IMR-90 (cell line): ENCODE results near the gene CRHBP. TPM values are rescaled to one million over a fixed set of nuclear protein-coding genes. Genes with fewer than 3 reads are reported as not detected.

Source experiments
- ATAC-seq: fragments of 200-7000 bp; cut with Tn5 transposase; 2 replicates; pipeline ENCODE4 v1.9.1; 2020; ENCODE audit warnings: low read depth, mild to moderate bottlenecking, moderate library complexity
- BruUV-seq: library from RNA; stranded (reverse); fragments of 400-500 nt; replicated peaks from 2 replicates; lab custom pipeline; 2021; lab: Mats Ljungman, UMichigan
- CTCF ChIA-PET: fragments of 300-600 bp; formaldehyde crosslinking; extraction: SDS; loops from one replicate; lab custom pipeline; 2021; ENCODE audit warnings: antibody characterized with exemption; lab: Yijun Ruan, JAX
- POLR2A ChIA-PET: fragments of 300-600 bp; sonication (Branson Sonifier 250); formaldehyde crosslinking; loops from one replicate; lab custom pipeline; 2022; ENCODE audit warnings: antibody characterized with exemption; ENCODE audit not compliant: unreplicated experiment; lab: Charles Lee
- DNase-seq: peaks from one replicate; pipeline ENCODE4 v3.0.0; 2013
- H2AFZ ChIP-seq: replicated peaks from 2 replicates; pipeline ENCODE3; 2013; ENCODE audit warnings: low read length, mild to moderate bottlenecking; ENCODE audit not compliant: poor library complexity
- H2AK5ac ChIP-seq: 2 replicates; pipeline ENCODE4 v1.6.1; 2013; ENCODE audit warnings: low read depth, low read length, inconsistent platforms
- H2AK9ac ChIP-seq: replicated peaks from 2 replicates; pipeline ENCODE3; 2013; ENCODE audit warnings: mild to moderate bottlenecking, low read depth, low read length, moderate library complexity; ENCODE audit not compliant: poor library complexity
- H2BK120ac ChIP-seq: 2 replicates; pipeline ENCODE4 v1.6.1; 2013; ENCODE audit warnings: low read depth, low read length, inconsistent platforms
- H2BK15ac ChIP-seq: 3 replicates; pipeline ENCODE4 v1.6.1; 2013; ENCODE audit warnings: low read depth, low read length, inconsistent platforms
- H2BK20ac ChIP-seq: 2 replicates; pipeline ENCODE4 v1.6.1; 2013; ENCODE audit warnings: low read depth, mild to moderate bottlenecking, inconsistent platforms, low read length, moderate library complexity
- H2BK5ac ChIP-seq: 2 replicates; pipeline ENCODE4 v1.6.1; 2013; ENCODE audit warnings: mild to moderate bottlenecking, low read depth, low read length, inconsistent platforms; ENCODE audit not compliant: poor library complexity, severe bottlenecking
- H3K14ac ChIP-seq: replicated peaks from 2 replicates; pipeline ENCODE4 v1.6.1; 2013; ENCODE audit warnings: low read depth, low read length, inconsistent platforms
- H3K18ac ChIP-seq: 2 replicates; pipeline ENCODE4 v1.6.1; 2013; ENCODE audit warnings: low read depth, low read length, control low read depth
- H3K23ac ChIP-seq: 2 replicates; pipeline ENCODE4 v1.6.1; 2013; ENCODE audit warnings: low read depth, low read length, inconsistent platforms
- H3K27ac ChIP-seq: 2 replicates; pipeline ENCODE4 v1.5.1; 2013; ENCODE audit warnings: mild to moderate bottlenecking, control low read depth, low read length; ENCODE audit not compliant: insufficient read depth
- H3K27me3 ChIP-seq: 2 replicates; pipeline ENCODE4 v1.6.1; 2013; ENCODE audit warnings: low read length; ENCODE audit not compliant: control insufficient read depth, insufficient read depth
- H3K36me3 ChIP-seq: 2 replicates; pipeline ENCODE4 v1.6.1; 2013; ENCODE audit warnings: low read length, mixed read lengths; ENCODE audit not compliant: control insufficient read depth, insufficient read depth
- H3K4ac ChIP-seq: 2 replicates; pipeline ENCODE4 v1.6.1; 2013; ENCODE audit warnings: low read depth, low read length, inconsistent platforms
- H3K4me1 ChIP-seq: 2 replicates; pipeline ENCODE4 v1.6.1; 2013; ENCODE audit warnings: low read length, mixed read lengths; ENCODE audit not compliant: control insufficient read depth, insufficient read depth
- H3K4me2 ChIP-seq: 2 replicates; pipeline ENCODE4 v1.6.1; 2013; ENCODE audit warnings: low read depth, mild to moderate bottlenecking, control low read depth, low read length, moderate library complexity
- H3K4me3 ChIP-seq: 2 replicates; pipeline ENCODE4 v1.5.1; 2013; ENCODE audit warnings: low read depth, mild to moderate bottlenecking, control low read depth, low read length, moderate library complexity; ENCODE audit not compliant: insufficient read depth
- H3K56ac ChIP-seq: 2 replicates; pipeline ENCODE4 v1.6.1; 2013; ENCODE audit warnings: low read length, inconsistent platforms; ENCODE audit not compliant: insufficient read depth; ENCODE audit errors: extremely low read depth
- H3K79me1 ChIP-seq, 2 experiments: 2 replicates each; pipeline ENCODE4 v1.6.1; 2013; ENCODE audit warnings: low read length in 2 of 2, inconsistent platforms in 1 of 2, low read depth in 1 of 2
- H3K9ac ChIP-seq: 2 replicates; pipeline ENCODE4 v1.6.1; 2013; ENCODE audit warnings: low read depth, low read length, control low read depth
- H3K9me1 ChIP-seq: 2 replicates; pipeline ENCODE4 v1.6.1; 2013; ENCODE audit warnings: low read length, inconsistent platforms; ENCODE audit not compliant: insufficient read depth
- H3K9me3 ChIP-seq: 2 replicates; pipeline ENCODE4 v1.6.1; 2013; ENCODE audit warnings: low read length; ENCODE audit not compliant: control insufficient read depth, insufficient read depth
- H4K20me1 ChIP-seq: 2 replicates; pipeline ENCODE4 v1.6.1; 2013; ENCODE audit warnings: low read length, inconsistent platforms; ENCODE audit not compliant: insufficient read depth
- H4K5ac ChIP-seq: 2 replicates; pipeline ENCODE4 v1.6.1; 2013; ENCODE audit warnings: mild to moderate bottlenecking, low read depth, low read length, control low read depth
- H4K8ac ChIP-seq, 2 experiments: 2 replicates each; pipeline ENCODE4 v1.6.1; 2013; ENCODE audit warnings: low read depth in 2 of 2, low read length in 2 of 2, control low read depth in 1 of 2, inconsistent platforms in 1 of 2
- H4K91ac ChIP-seq: 2 replicates; pipeline ENCODE4 v1.6.1; 2013; ENCODE audit warnings: low read depth, low read length, inconsistent platforms; ENCODE audit not compliant: insufficient read depth
- BHLHE40 ChIP-seq: fragments of 150-350 bp; IDR thresholded peaks from 2 replicates; pipeline ENCODE4 v1.6.1; 2016; ENCODE audit warnings: mild to moderate bottlenecking, low read depth, low read length
- CEBPB ChIP-seq: IDR thresholded peaks from 2 replicates; pipeline ENCODE4 v1.6.1; 2012; ENCODE audit warnings: low read depth, low read length, improper control_type of control experiment
- CHD1 ChIP-seq: IDR thresholded peaks from 2 replicates; pipeline ENCODE4 v1.6.1; 2012; ENCODE audit warnings: low read depth, low read length, improper control_type of control experiment
- CTCF ChIP-seq: conservative IDR thresholded peaks from 2 replicates; pipeline ENCODE4 v1.5.1; 2012; ENCODE audit warnings: mild to moderate bottlenecking, low read depth, low read length, improper control_type of control experiment
- FOS ChIP-seq: fragments of 150-350 bp; IDR thresholded peaks from 2 replicates; pipeline ENCODE4 v1.6.1; 2016; ENCODE audit warnings: low read depth, low read length
- MXI1 ChIP-seq: IDR thresholded peaks from 2 replicates; pipeline ENCODE4 v1.6.1; 2012; ENCODE audit warnings: low read depth, mild to moderate bottlenecking, low read length, moderate library complexity, borderline replicate concordance
- NFE2L2 ChIP-seq: fragments of 150-350 bp; IDR thresholded peaks from 2 replicates; pipeline ENCODE4 v1.6.1; 2016; ENCODE audit warnings: low read depth, mild to moderate bottlenecking, low read length
- RAD21 ChIP-seq: IDR thresholded peaks from 2 replicates; pipeline ENCODE4 v1.6.1; 2012; ENCODE audit warnings: low read length, improper control_type of control experiment
- RCOR1 ChIP-seq: IDR thresholded peaks from 2 replicates; pipeline ENCODE4 v1.6.1; 2012; ENCODE audit warnings: mild to moderate bottlenecking, low read length, improper control_type of control experiment; ENCODE audit not compliant: insufficient replicate concordance
- RFX5 ChIP-seq: IDR thresholded peaks from 2 replicates; pipeline ENCODE4 v1.8.0; 2012; ENCODE audit warnings: low read depth, mild to moderate bottlenecking, low read length, moderate library complexity
- SMC3 ChIP-seq: fragments of 150-350 bp; IDR thresholded peaks from 2 replicates; pipeline ENCODE4 v1.6.1; 2016; ENCODE audit warnings: low read depth, mild to moderate bottlenecking, antibody characterized with exemption, low read length, moderate library complexity
- WGBS, 2 experiments: methylation state at CpG; one replicate each; pipeline versions ENCODE4 v1.1.5 to v1.1.7; 2013; ENCODE audit warnings: missing lambda C conversion rate in 2 of 2; ENCODE audit not compliant: insufficient read length in 1 of 2; ENCODE audit errors: extremely low coverage in 2 of 2; 5-methylcytosine and 5-hydroxymethylcytosine counted together
- dilution Hi-C: fragments of 300-500 bp; cut with HindIII; formaldehyde crosslinking; loops from one replicate; pipeline ENCODE4 v1.14.3; 2018; ENCODE audit warnings: low sequenced_read_pairs; ENCODE audit not compliant: unreplicated experiment
- in situ Hi-C: fragments of 300-500 bp; cut with MboI; formaldehyde crosslinking; loops from 3 replicates; pipeline ENCODE4 v1.14.3; 2019; ENCODE audit warnings: low sequenced_read_pairs, inconsistent platforms, mixed read lengths
- intact Hi-C: fragments of 100-400 bp; cut with micrococcal nuclease; formaldehyde crosslinking; loops from 2 replicates; pipeline ENCODE4 v1.10.0; 2022
- polyA plus RNA-seq, 3 experiments: library from polyadenylated mRNA; depleted of rRNA; stranded (reverse); fragments of >200 nt; gene quantifications; 2 replicates each; pipeline ENCODE4 v1.2.3, GENCODE V29; 2012; ENCODE audit warnings: low replicate concordance in 1 of 3
- total RNA-seq: library from RNA; depleted of rRNA; stranded (reverse); fragments of >200 nt; gene quantifications from 2 replicates; pipeline ENCODE4 v1.2.3, GENCODE V29; 2012
- TF ChIP-seq, protein P1 (sequence below): fragments of 150-350 bp; IDR thresholded peaks from 2 replicates; pipeline ENCODE4 v1.6.1; 2017; ENCODE audit warnings: mild to moderate bottlenecking, antibody characterized with exemption, low read length, low read depth
- TF ChIP-seq, protein P2 (sequence below): fragments of 150-350 bp; IDR thresholded peaks from 2 replicates; pipeline ENCODE4 v1.6.1; 2016; ENCODE audit warnings: low read depth, mild to moderate bottlenecking, low read length, moderate library complexity, borderline replicate concordance

The CRHBP gene
- total and polyA plus RNA-seq, 2 of the 4 experiments (the other 2 are of a cell fraction), result 0.09 TPM; not detected in 1

- no peak overlapping the region for H3K56ac ChIP-seq
- H3K18ac ChIP-seq, result no peak overlapping the region
- no peak overlapping the region for H4K5ac ChIP-seq
- no peak overlapping the region for H2BK20ac ChIP-seq
- H2BK5ac ChIP-seq, result no peak overlapping the region
- no peaks in the 10 kb centered on the region for H3K79me1 ChIP-seq
- H3K4ac ChIP-seq, result no peak overlapping the region
- no peak for ATAC-seq
- POLR2A ChIA-PET, result no interaction called here
- no peak overlapping the region for H2AFZ ChIP-seq
- no peak overlapping the region for H2BK15ac ChIP-seq
- no peaks in the 10 kb centered on the region; the same call in 1 of the 2 replicates for H3K9me1 ChIP-seq
- no peak overlapping the region for H3K4me3 ChIP-seq
- H3K14ac ChIP-seq, result no peak overlapping the region
- no peak overlapping the region for H2BK120ac ChIP-seq
- DNase-seq, result no peak
- no peak for TF ChIP-seq RFX5
- no peak for TF ChIP-seq CHD1
- no peak for TF ChIP-seq MXI1
- TF ChIP-seq NFE2L2, result no peak
- no peak for TF ChIP-seq BHLHE40
- no peak for TF ChIP-seq SMC3
- TF ChIP-seq CTCF, result no peak
- TF ChIP-seq, protein P1, sequence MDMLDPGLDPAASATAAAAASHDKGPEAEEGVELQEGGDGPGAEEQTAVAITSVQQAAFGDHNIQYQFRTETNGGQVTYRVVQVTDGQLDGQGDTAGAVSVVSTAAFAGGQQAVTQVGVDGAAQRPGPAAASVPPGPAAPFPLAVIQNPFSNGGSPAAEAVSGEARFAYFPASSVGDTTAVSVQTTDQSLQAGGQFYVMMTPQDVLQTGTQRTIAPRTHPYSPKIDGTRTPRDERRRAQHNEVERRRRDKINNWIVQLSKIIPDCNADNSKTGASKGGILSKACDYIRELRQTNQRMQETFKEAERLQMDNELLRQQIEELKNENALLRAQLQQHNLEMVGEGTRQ, result no peak
- no peak for TF ChIP-seq FOS
- TF ChIP-seq RAD21, result no peak
- TF ChIP-seq RCOR1, result no peak
- TF ChIP-seq, protein P2, sequence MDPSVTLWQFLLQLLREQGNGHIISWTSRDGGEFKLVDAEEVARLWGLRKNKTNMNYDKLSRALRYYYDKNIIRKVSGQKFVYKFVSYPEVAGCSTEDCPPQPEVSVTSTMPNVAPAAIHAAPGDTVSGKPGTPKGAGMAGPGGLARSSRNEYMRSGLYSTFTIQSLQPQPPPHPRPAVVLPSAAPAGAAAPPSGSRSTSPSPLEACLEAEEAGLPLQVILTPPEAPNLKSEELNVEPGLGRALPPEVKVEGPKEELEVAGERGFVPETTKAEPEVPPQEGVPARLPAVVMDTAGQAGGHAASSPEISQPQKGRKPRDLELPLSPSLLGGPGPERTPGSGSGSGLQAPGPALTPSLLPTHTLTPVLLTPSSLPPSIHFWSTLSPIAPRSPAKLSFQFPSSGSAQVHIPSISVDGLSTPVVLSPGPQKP, result no peak
- no peak for TF ChIP-seq CEBPB
- CTCF ChIA-PET, result no interaction called here
- no peak overlapping the region for H3K27ac ChIP-seq
- H2AK9ac ChIP-seq, result no peak overlapping the region
- no peaks in the 10 kb centered on the region for H3K9me3 ChIP-seq
- H3K9ac ChIP-seq, result no peak overlapping the region
- no peak overlapping the region for H4K8ac ChIP-seq
- H3K4me2 ChIP-seq, result no peak overlapping the region
- no peaks in the 10 kb centered on the region for H4K20me1 ChIP-seq
- no TSS peak for BruUV-seq
- dilution Hi-C loops (no loop called here), in situ Hi-C loops (loop anchor here (10.0 kb wide), 2 partner anchors 138 to 408 kb away; no protein-coding TSS in a partner anchor), intact Hi-C loops (no loop called here)
- no peak overlapping the region for H3K23ac ChIP-seq
- no peaks in the 10 kb centered on the region for H3K36me3 ChIP-seq
- WGBS, 2 experiments, result no CpG with 5 or more reads among the region's 2 CpGs
- H3K4me1 ChIP-seq, result no peaks in the 10 kb centered on the region
- H2AK5ac ChIP-seq, result no peak overlapping the region
- H4K91ac ChIP-seq, result no peak overlapping the region
- H3K27me3 ChIP-seq, result peaks cover 7% of the 10 kb centered on the region
These were observed 59.8 kb downstream of the CRHBP start for GRCh38 chr5:77012601-77013000.
